ENCODE measurements around the gene REPS2.

DNA sequence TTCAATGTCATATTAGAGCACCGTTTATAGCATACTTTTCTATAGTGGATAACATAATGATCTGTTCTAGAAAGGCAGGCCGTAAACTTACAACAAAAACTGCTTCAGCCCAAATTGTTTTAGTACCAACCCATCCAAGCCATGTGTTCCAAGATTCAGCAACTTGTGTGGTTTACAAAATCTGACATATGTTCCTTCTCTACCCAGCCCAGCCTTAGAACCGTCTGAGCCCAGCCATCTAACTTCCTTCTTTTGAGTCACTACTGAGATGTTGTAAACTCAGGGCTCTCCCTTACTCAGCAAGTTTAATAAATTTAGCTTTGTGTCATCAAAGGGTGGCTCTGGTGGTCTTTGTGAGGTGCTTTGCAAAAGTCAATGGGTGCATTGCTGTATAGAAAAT is 32.4 kb upstream of the REPS2 start:
- TF ChIP-seq CTCF (IDR thresholded peaks at IDR 0.05; ENCODE audit: insufficient read depth, low read depth, low read length) (no peak), EZH2 (IDR thresholded peaks at IDR 0.05; ENCODE audit: insufficient read depth, low read length) (no peak)

Data from astrocyte (in vitro differentiated cells and primary cell).